ENCODE measurements around the gene PPT1.

PPT1 gene

DNA sequence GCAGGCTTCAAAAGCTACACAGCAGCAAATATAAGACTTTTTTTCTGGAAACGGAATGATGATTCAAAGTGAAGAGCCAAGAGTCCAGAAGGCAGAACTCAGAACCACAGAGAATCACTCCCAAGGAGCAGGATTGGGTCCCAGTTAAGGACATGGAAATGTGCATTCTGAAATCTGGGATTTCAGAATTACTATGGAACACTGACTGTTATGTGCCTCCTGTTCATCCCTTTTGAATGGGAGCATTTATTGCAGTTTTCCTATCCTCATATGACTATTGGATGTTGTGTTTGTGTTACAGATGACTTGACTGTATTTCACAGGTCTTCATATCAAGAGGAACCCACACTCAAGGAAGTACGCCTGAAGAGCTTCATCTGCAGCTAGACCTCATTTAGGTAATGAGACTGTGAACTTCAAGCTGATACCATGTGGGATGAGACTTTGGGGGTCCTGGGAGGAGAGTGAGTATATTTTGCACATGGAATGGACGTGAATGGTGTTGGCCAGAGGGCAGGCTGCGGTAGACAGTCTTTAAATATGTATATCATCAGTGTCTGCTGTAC, 73.6 kb downstream of the PPT1 start:
- no peak for FAIRE-seq

Measured in endometrium (tissue), 2 donors.